Measurements from ENCODE around the gene WDFY4.

The WDFY4 gene

GRCh38 chr10:48938281-48938680, 253.6 kb downstream of the WDFY4 start:
- no peak for DNase-seq
- Histone ChIP-seq H3K9me3 (ENCODE audit: severe bottlenecking) (no peaks in the 10 kb centered on the region), H3K27ac (no peak overlapping the region), H3K4me3 (ENCODE audit: low read depth, low read length) (no peak overlapping the region), H3K27me3 (ENCODE audit: insufficient read depth, low read depth, severe bottlenecking) (peaks cover 12% of the 10 kb centered on the region), H3K36me3 (no peaks in the 10 kb centered on the region)
- TF ChIP-seq, protein P1, sequence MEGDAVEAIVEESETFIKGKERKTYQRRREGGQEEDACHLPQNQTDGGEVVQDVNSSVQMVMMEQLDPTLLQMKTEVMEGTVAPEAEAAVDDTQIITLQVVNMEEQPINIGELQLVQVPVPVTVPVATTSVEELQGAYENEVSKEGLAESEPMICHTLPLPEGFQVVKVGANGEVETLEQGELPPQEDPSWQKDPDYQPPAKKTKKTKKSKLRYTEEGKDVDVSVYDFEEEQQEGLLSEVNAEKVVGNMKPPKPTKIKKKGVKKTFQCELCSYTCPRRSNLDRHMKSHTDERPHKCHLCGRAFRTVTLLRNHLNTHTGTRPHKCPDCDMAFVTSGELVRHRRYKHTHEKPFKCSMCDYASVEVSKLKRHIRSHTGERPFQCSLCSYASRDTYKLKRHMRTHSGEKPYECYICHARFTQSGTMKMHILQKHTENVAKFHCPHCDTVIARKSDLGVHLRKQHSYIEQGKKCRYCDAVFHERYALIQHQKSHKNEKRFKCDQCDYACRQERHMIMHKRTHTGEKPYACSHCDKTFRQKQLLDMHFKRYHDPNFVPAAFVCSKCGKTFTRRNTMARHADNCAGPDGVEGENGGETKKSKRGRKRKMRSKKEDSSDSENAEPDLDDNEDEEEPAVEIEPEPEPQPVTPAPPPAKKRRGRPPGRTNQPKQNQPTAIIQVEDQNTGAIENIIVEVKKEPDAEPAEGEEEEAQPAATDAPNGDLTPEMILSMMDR (IDR thresholded peaks at IDR 0.05; ENCODE audit: low read depth, low read length) = no peak

DNA sequence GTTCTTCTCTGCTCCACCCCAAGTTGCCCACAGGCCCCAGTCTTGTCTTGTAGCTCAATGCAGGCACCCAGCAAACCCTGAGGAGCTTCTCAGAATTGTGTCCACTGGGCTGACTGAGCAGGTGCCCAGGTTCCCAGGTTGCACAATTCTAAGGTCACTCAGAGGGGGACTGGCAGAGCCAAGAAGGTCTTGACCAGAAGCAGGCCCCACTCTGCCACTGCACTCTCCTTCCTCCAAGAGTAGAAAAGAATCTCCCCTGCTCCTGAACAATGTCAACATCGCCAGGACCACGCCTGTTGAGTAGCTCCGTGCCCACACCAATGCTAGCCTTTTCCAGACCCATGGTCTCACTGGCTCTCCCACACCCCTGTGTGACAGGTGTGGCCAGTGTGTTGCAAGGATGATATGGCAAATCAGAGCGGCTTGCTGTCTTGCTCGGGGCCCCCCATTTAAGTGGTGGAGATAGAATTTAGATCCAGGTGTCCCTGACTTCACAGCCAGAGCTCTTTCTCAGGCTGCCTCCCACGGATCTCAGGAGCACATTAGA, 254.4 kb downstream of the WDFY4 start:
- H3K4me3 ChIP-seq (ENCODE audit: low read depth, low read length) = no peak overlapping the region
- no peaks in the 10 kb centered on the region for H3K36me3 ChIP-seq
- no peak for DNase-seq
- H3K9me3 ChIP-seq (ENCODE audit: severe bottlenecking) = no peaks in the 10 kb centered on the region
- no peak overlapping the region for H3K27ac ChIP-seq
- peaks cover 12% of the 10 kb centered on the region for H3K27me3 ChIP-seq (ENCODE audit: insufficient read depth, low read depth, severe bottlenecking)
- TF ChIP-seq, protein P1 (IDR thresholded peaks at IDR 0.05; ENCODE audit: low read depth, low read length) = no peak

GRCh38 chr10:48939790-48940325, 255.2 kb downstream of the WDFY4 start, which contains the start of gene LRRC18:
Gene LRRC18, minus strand, starts transcription at chr10:48939840. Its CDS starts 25,685 bp downstream, at chr10:48914155.
- Histone ChIP-seq H3K27ac (no peak within 1 kb of the TSS), H3K9me3 (ENCODE audit: severe bottlenecking) (no peaks in the 10 kb centered on the region), H3K27me3 (ENCODE audit: insufficient read depth, low read depth, severe bottlenecking) (peaks cover 14% of the 10 kb centered on the region), H3K4me3 (ENCODE audit: low read depth, low read length) (no peak within 1 kb of the TSS), H3K36me3 (no peaks in the 10 kb centered on the region)
- TF ChIP-seq, protein P1 (IDR thresholded peaks at IDR 0.05; ENCODE audit: low read depth, low read length) = no peak
- no peak for DNase-seq

DNA sequence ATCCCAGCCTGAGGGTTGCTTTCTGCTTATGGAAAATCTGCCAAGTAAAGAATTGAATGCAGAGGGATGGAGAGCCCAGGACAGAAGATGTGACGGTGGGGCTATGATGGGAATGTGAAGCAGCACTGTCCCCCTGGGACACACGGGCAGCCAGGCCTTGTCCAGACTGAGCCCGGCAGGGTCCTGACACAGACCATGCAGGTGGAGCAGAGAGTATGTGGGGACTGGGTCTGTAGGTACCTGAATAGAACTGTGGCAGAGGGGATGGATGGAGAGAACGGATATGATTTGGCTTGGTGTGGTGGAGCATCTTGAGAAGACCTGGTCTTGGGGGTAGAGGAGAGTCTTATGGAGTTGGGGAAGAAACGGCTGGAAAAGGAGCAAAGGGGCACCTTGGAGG, 255.7 kb downstream of the WDFY4 start:
- no peak overlapping the region for H3K27ac ChIP-seq
- H3K36me3 ChIP-seq = no peaks in the 10 kb centered on the region
- peaks cover 15% of the 10 kb centered on the region for H3K27me3 ChIP-seq (ENCODE audit: insufficient read depth, low read depth, severe bottlenecking)
- no peaks in the 10 kb centered on the region for H3K9me3 ChIP-seq (ENCODE audit: severe bottlenecking)
- TF ChIP-seq, protein P1 (IDR thresholded peaks at IDR 0.05; ENCODE audit: low read depth, low read length) = no peak
- no peak overlapping the region for H3K4me3 ChIP-seq (ENCODE audit: low read depth, low read length)
- DNase-seq = no peak

- H3K27ac ChIP-seq = no peak overlapping the region
- H3K27me3 ChIP-seq (ENCODE audit: insufficient read depth, low read depth, severe bottlenecking) = peaks cover 15% of the 10 kb centered on the region
- no peaks in the 10 kb centered on the region for H3K9me3 ChIP-seq (ENCODE audit: severe bottlenecking)
- no peak for DNase-seq
- H3K4me3 ChIP-seq (ENCODE audit: low read depth, low read length) = no peak overlapping the region
- no peaks in the 10 kb centered on the region for H3K36me3 ChIP-seq
- TF ChIP-seq, protein P1 (IDR thresholded peaks at IDR 0.05; ENCODE audit: low read depth, low read length) = no peak
These were observed 256.3 kb downstream of the WDFY4 start for GRCh38 chr10:48940958-48941357.
